ENCODE results near the gene CACNA2D1.

- TF ChIP-seq JUN (IDR thresholded peaks at IDR 0.05) (no peak), CTCF (IDR thresholded peaks at IDR 0.05) (no peak), CHD2 (IDR thresholded peaks at IDR 0.05; ENCODE audit: low read length, partially characterized antibody) (no peak), CEBPB (IDR thresholded peaks at IDR 0.05) (no peak), KDM1A (IDR thresholded peaks at IDR 0.05; ENCODE audit: low read depth) (no peak), HMGXB4 (CRISPR knock-in tag; IDR thresholded peaks at IDR 0.05; ENCODE audit: borderline replicate concordance) (no peak), EP300 (IDR thresholded peaks at IDR 0.05) (no peak), POLR2A (IDR thresholded peaks at IDR 0.05; ENCODE audit: low read length) (no peak)
These were observed 425.4 kb downstream of the CACNA2D1 start for GRCh38 chr7:82018226-82018625.
